SKM-1 treated with dmso at 0.1 percent for 144 hours (cell line): ENCODE measurements around the gene RRM1.
A peak's percentile ranks its signal among the peaks of the same experiment; 100 is the strongest.
"Not testable (repeated sequence)": the region's sequence is repeated elsewhere in the genome, so short reads cannot be mapped to it uniquely, and the experiment has no call there.

Source experiments
- DNase-seq: peaks from one replicate; lab custom pipeline; 2025; ENCODE audit not compliant: unreplicated experiment; lab: John Stamatoyannopoulos, UW

Gene RRM1

GRCh38 chr11:4076774-4077173 lies 17.8 kb upstream of the RRM1 start:
- no peak for DNase-seq

DNA sequence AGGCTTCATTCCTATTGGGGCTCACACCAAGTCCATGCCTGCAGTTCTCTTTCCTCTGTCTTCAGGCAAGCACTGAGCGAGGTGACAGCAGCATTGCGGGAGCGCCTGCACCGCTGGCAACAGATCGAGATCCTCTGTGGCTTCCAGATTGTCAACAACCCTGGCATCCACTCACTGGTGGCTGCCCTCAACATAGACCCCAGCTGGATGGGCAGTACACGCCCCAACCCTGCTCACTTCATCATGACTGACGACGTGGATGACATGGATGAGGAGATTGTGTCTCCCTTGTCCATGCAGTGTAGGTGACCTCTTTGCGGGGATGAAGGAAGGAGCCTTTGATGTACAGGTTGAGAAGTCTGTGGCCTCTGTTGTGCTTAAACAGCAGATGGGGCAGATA lies 11.4 kb upstream of the RRM1 start:
- no peak for DNase-seq

GRCh38 chr11:4084406-4085125 lies 10.0 kb upstream of the RRM1 start:
- no peak for DNase-seq

GRCh38 chr11:4085575-4085974 lies 9.0 kb upstream of the RRM1 start:
- DNase-seq = no peak

DNA sequence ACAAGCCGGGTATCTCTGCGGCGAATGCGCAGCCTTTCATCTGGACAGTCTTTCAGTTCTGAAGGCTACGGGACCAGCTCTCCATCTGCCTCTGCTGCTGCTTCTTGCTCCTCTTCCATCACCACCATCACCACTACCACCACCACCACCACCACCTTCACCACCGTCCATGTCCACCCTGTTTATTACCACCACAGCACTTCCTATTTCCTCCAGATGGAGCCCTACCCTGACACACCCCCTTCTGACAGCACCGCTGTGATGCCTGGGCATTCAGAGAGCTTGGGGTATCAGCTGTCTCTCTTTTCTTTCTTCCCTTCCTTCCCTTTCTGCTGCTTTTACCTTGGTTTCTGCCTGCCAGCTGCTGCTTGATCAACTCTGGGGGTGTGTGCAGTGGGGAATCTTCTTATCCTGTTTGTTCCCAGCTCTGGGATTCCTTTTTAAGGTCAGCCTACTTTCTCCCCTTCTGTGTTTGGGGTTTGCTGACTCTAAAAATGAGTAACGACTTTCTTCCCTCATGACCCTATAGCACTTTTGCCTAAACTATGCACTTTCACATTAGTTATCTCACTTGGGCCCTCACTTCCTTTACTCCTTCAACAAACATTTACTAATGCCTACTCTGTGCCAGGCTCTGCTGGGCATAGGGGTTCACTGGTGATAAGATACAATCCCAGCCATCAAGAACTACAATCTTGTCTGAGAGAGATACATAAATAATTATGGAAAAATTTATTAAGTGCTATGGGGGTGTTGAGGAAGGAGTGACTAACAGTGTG lies 7.8 kb upstream of the RRM1 start:
- no peak for DNase-seq

DNA sequence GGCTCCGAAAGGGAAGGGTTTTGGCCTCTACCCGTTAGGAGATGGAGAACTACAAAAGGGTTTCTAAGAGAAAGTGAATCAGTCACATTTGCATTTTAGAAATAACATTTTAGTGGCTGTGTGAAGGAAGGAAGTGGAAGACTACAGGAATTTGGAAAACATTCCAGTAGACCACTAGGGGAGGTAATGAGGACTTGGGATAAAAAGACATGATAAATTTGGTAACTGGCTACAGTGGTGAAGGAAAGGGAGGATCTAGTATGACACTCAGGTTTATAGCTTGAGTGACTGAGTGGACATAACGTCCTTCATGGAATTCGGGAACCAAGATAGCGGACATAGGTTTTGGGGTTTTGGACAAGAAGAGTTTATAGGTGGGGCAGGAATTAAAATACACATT lies 7.0 kb upstream of the RRM1 start:
- no peak for DNase-seq

DNA sequence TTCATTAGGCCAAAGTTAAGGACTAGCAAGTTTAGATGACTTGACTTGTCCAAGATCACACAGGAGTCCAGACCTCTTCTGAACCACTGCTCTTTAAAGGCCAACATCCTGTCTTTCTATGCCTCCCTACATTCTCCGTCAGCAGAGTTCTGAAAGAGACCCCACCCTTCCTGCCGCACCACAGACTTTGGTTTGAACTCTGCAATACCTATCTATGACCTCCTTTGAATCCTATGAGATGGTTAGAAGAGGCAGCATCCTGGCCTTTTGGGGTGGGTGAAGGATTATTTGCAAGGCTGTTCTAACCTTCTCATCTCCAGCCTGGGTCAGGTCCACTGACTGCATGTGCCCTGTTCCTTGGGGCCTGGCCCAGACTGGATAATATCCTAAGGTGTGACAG lies 4.3 kb upstream of the RRM1 start:
- no peak for DNase-seq

- no peak for DNase-seq
These were observed 2.6 kb upstream of the RRM1 start for GRCh38 chr11:4092026-4092425.

GRCh38 chr11:4093519-4094347 lies 866 bp upstream of the RRM1 start:
- no peak for DNase-seq

- no peak for DNase-seq
These were observed 1.1 kb downstream of the RRM1 start for GRCh38 chr11:4095509-4096230.

GRCh38 chr11:4098026-4098621 lies 3.5 kb downstream of the RRM1 start:
- DNase-seq = no peak

GRCh38 chr11:4102711-4103110 lies 8.1 kb downstream of the RRM1 start:
- DNase-seq = peak; percentile 35

DNA sequence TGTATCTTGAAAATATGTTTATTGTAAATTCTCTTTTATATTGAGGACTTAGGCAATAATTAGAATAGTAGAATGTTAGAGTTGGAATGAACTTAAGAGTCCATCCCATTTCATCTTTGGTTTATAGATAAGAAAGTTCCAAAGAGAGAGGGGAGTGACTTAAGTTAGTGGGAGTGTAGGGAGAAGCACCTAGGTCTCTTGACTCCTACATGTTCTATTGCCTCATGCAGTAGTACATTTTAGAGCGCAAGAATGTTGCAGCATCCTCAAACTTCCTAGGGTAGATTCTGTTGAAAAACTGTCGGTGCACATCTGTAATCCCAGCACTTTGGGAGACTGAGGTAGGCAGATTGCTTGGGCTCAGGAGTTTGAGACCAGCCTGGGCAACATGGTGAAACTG lies 8.7 kb downstream of the RRM1 start:
- no peak for DNase-seq

DNA sequence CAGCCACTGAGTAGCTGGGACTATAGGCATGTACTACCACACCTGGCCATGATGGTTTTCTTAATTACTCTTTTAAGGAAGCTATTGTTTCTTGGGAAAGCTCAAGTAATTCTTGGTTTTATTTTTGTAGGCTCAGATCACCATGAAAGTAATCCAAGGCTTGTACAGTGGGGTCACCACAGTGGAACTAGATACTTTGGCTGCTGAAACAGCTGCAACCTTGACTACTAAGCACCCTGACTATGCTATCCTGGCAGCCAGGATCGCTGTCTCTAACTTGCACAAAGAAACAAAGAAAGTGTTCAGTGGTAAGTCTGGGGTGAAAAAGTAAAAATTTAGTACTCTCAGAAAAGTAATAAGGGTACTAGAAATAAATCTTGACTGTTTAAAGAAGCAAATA lies 11.3 kb downstream of the RRM1 start:
- no peak for DNase-seq

DNA sequence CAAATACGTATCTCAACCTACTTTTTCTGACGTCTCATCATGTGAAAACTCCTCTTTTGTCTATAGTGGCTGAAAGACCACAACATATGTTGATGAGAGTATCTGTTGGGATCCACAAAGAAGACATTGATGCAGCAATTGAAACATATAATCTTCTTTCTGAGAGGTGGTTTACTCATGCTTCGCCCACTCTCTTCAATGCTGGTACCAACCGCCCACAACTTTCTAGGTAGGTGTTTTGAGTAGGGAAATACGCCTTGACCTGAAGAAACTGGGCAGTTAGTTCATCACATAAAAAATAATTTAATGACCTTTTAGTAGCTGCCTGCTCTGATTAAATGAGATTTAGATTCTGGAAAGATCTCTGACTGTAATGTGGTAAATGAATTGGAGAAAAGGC lies 17.2 kb downstream of the RRM1 start:
- DNase-seq = no peak

DNA sequence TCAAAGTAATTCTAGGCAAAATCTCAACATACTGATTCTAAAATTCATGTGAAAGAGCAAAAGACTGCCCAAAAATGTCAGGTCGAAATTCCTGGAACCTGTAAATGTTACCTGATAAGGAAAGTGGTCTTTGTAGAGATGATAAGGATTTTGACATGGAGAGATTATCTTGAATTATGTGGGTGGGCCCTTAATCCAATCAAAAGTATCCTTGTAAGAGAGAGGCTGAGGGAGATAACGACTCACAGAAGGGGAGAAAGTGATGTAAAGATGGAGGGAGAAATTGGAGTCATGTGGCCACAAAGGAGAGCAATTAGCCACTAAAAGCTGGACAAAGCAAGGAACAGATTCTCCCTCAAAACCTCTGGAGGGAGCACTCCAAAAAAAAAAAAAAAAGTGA lies 20.5 kb downstream of the RRM1 start:
- DNase-seq = no peak

- no peak for DNase-seq
These were observed 23.5 kb downstream of the RRM1 start for GRCh38 chr11:4118107-4118506.

GRCh38 chr11:4123218-4123617 lies 28.6 kb downstream of the RRM1 start:
- no peak for DNase-seq

DNA sequence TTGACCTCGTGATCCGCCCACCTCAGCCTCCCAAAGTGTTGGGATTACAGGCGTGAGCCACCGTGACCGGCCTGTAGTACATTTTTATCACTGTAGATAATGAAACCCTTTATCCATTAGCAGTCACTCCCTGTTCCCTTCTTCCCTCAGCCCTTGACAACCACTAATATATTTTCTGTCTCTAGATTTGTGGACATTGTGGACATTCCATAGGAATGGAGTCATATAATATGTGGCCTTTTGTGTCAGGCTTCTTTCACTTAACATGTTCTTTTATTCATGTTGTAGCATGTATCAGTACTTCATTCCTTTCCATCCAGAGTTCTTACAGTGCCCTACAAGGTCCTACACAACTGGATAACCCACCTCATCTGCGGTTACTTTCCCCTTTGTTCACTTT lies 30.5 kb downstream of the RRM1 start:
- DNase-seq = no peak

DNA sequence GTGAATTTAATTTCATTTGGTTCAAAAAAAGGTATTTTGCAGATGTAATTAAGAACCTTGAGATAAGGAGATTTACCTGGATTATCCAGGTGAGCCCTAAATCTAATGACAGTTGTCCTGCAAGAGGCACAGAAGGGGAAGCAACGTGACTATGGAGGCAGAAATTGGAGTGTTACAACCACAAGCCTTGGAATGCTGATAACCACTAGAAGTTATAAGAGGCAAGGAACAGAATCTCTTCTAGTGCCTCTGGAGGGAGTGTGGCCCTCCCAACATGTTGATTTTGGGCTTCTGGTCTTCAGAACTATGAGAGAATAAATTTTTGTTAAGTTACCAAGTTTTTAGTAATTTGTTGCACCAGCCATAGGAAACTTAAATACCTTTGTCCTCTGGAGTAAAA lies 32.8 kb downstream of the RRM1 start:
- no peak for DNase-seq

- DNase-seq = not testable (repeated sequence)
These were observed 35.6 kb downstream of the RRM1 start for GRCh38 chr11:4130219-4130618.
